HEK293 (cell line): Measurements from ENCODE around the gene KIFBP.

Experiments
- CTCF ChIA-PET: fragments of 350-600 bp; formaldehyde crosslinking; extraction: SDS; loops from one replicate; lab custom pipeline; 2021; ENCODE audit warnings: antibody characterized with exemption; lab: Yijun Ruan, JAX
- POLR2A ChIA-PET: fragments of 300-600 bp; formaldehyde crosslinking; extraction: SDS; loops from one replicate; lab custom pipeline; 2020; ENCODE audit warnings: antibody characterized with exemption, inconsistent platforms; lab: Yijun Ruan, JAX
- H3K27ac ChIP-seq: fragments of 200-500 bp; sonication (Bioruptor generic); 2 replicates; pipeline ENCODE4 v1.5.1; 2014; ENCODE audit warnings: low read depth, low read length, control low read depth, inconsistent platforms; ENCODE audit errors: extremely low read depth
- H3K36me3 ChIP-seq, 2 experiments: fragments of 200-500 bp in 1 of 2; sonication (Bioruptor generic) in 1 of 2; 1 replicate in 1 of 2; 2 replicates in 1 of 2; pipeline ENCODE4 v1.5.1; 2014 to 2017; ENCODE audit warnings: inconsistent platforms in 2 of 2, low read length in 2 of 2; ENCODE audit not compliant: control insufficient read depth in 2 of 2, insufficient read depth in 1 of 2
- H3K4me1 ChIP-seq: fragments of 200-500 bp; sonication (Bioruptor generic); 2 replicates; pipeline ENCODE4 v1.5.1; 2014; ENCODE audit warnings: mild to moderate bottlenecking, low read length, inconsistent platforms; ENCODE audit not compliant: control insufficient read depth, insufficient read depth
- H3K4me3 ChIP-seq: 2 replicates; pipeline ENCODE4 v1.5.1; 2011; ENCODE audit warnings: low read depth, mild to moderate bottlenecking, control low read depth, low read length, moderate library complexity
- H3K9me3 ChIP-seq: fragments of 200-500 bp; sonication (Bioruptor generic); 2 replicates; pipeline ENCODE4 v1.5.1; 2014; ENCODE audit warnings: low read depth, low read length, inconsistent platforms; ENCODE audit not compliant: control insufficient read depth, insufficient read depth
- FEZF1 ChIP-seq: fragments of 450-650 bp; formaldehyde crosslinking; IDR thresholded peaks from 2 replicates; pipeline ENCODE4 v1.5.1; 2016; ENCODE audit warnings: missing biosample characterization, missing genetic modification characterization
- OSR2 ChIP-seq: fragments of 450-650 bp; formaldehyde crosslinking; IDR thresholded peaks from 2 replicates; pipeline ENCODE4 v1.5.1; 2016; ENCODE audit warnings: missing biosample characterization, missing genetic modification characterization
- ZBTB1 ChIP-seq: fragments of 450-650 bp; formaldehyde crosslinking; IDR thresholded peaks from 2 replicates; pipeline ENCODE4 v1.5.1; 2016; ENCODE audit warnings: missing biosample characterization, missing genetic modification characterization
- ZFHX2 ChIP-seq: fragments of 450-650 bp; formaldehyde crosslinking; conservative IDR thresholded peaks from 2 replicates; pipeline ENCODE4 v1.5.1; 2016; ENCODE audit warnings: missing biosample characterization, missing genetic modification characterization
- ZNF121 ChIP-seq: fragments of 450-650 bp; formaldehyde crosslinking; IDR thresholded peaks from 2 replicates; pipeline ENCODE4 v1.5.1; 2016; ENCODE audit warnings: missing biosample characterization, missing genetic modification characterization
- ZNF146 ChIP-seq: fragments of 450-650 bp; formaldehyde crosslinking; IDR thresholded peaks from 2 replicates; pipeline ENCODE4 v1.5.1; 2016; ENCODE audit warnings: missing biosample characterization, missing genetic modification characterization
- ZNF169 ChIP-seq: fragments of 450-650 bp; formaldehyde crosslinking; IDR thresholded peaks from 2 replicates; pipeline ENCODE4 v1.5.1; 2016; ENCODE audit warnings: missing biosample characterization, missing genetic modification characterization
- ZNF341 ChIP-seq: fragments of 450-650 bp; formaldehyde crosslinking; IDR thresholded peaks from 2 replicates; pipeline ENCODE4; 2016; ENCODE audit warnings: low read depth, missing biosample characterization, missing genetic modification characterization
- ZNF394 ChIP-seq: fragments of 450-650 bp; formaldehyde crosslinking; IDR thresholded peaks from 2 replicates; pipeline ENCODE4 v1.5.1; 2016; ENCODE audit warnings: missing biosample characterization, missing genetic modification characterization, mild to moderate bottlenecking, moderate library complexity, borderline replicate concordance
- ZNF501 ChIP-seq: fragments of 450-650 bp; formaldehyde crosslinking; IDR thresholded peaks from 2 replicates; pipeline ENCODE4 v1.5.1; 2016; ENCODE audit warnings: missing biosample characterization, missing genetic modification characterization
- ZNF585B ChIP-seq: fragments of 450-650 bp; formaldehyde crosslinking; IDR thresholded peaks from 2 replicates; pipeline ENCODE4 v1.5.1; 2016; ENCODE audit warnings: missing biosample characterization, missing genetic modification characterization
- ZNF623 ChIP-seq: fragments of 450-650 bp; formaldehyde crosslinking; IDR thresholded peaks from 2 replicates; pipeline ENCODE4 v1.5.1; 2016; ENCODE audit warnings: missing biosample characterization, missing genetic modification characterization
- ZNF76 ChIP-seq: fragments of 450-650 bp; formaldehyde crosslinking; IDR thresholded peaks from 2 replicates; pipeline ENCODE4; 2016; ENCODE audit warnings: low read depth, missing biosample characterization, missing genetic modification characterization, borderline replicate concordance
- ZNF785 ChIP-seq: fragments of 450-650 bp; formaldehyde crosslinking; IDR thresholded peaks from 2 replicates; pipeline ENCODE4 v1.5.1; 2016; ENCODE audit warnings: missing biosample characterization, missing genetic modification characterization
- ZNF791 ChIP-seq: fragments of 450-650 bp; formaldehyde crosslinking; IDR thresholded peaks from 2 replicates; pipeline ENCODE4 v1.5.1; 2016; ENCODE audit warnings: missing biosample characterization, missing genetic modification characterization
- ZNF792 ChIP-seq: fragments of 450-650 bp; formaldehyde crosslinking; IDR thresholded peaks from 2 replicates; pipeline ENCODE4 v1.5.1; 2016; ENCODE audit warnings: missing biosample characterization, missing genetic modification characterization
- ZNF837 ChIP-seq: fragments of 450-650 bp; formaldehyde crosslinking; IDR thresholded peaks from 2 replicates; pipeline ENCODE4 v1.5.1; 2016; ENCODE audit warnings: missing biosample characterization, missing genetic modification characterization
- ZNF843 ChIP-seq: fragments of 450-650 bp; formaldehyde crosslinking; IDR thresholded peaks from 2 replicates; pipeline ENCODE4 v1.5.1; 2016; ENCODE audit warnings: missing biosample characterization, missing genetic modification characterization
- ZSCAN16 ChIP-seq: fragments of 450-650 bp; formaldehyde crosslinking; IDR thresholded peaks from 2 replicates; pipeline ENCODE4 v1.5.1; 2016; ENCODE audit warnings: missing biosample characterization, missing genetic modification characterization
- TF ChIP-seq, protein P1 (sequence below): fragments of 450-650 bp; formaldehyde crosslinking; conservative IDR thresholded peaks from 2 replicates; pipeline ENCODE4 v1.5.1; 2016; ENCODE audit warnings: low read depth, missing biosample characterization, missing genetic modification characterization
- TF ChIP-seq, protein P2 (sequence below): fragments of 450-650 bp; formaldehyde crosslinking; IDR thresholded peaks from 2 replicates; pipeline ENCODE4 v1.5.1; 2016; ENCODE audit warnings: missing biosample characterization, missing genetic modification characterization
- TF ChIP-seq, protein P3 (sequence below): fragments of 450-650 bp; formaldehyde crosslinking; IDR thresholded peaks from 2 replicates; pipeline ENCODE4 v1.5.1; 2016; ENCODE audit warnings: missing biosample characterization, missing genetic modification characterization, borderline replicate concordance
- TF ChIP-seq, protein P4 (sequence below): fragments of 450-650 bp; formaldehyde crosslinking; IDR thresholded peaks from 2 replicates; pipeline ENCODE4 v1.5.1; 2016; ENCODE audit warnings: missing biosample characterization, missing genetic modification characterization

The KIFBP gene

DNA sequence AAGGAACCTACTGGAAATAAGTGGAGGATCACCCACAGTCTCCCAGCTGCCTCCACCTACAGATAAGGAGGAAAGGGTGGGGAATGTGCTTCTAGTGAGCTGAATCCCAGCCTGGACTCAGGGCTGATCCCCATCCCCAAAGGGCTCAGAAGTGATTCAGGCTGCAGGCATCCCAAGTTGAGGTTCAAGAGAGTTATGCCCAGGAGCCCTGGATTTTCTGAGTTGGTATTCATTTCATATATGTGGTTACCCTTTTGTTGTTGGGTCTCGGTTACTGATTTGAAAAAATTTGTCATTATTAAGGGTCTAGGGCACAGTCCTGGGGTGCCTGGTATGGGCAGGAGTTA is 69.3 kb downstream of the KIFBP start:
- ChIA-PET POLR2A (no interaction called here), CTCF (interaction anchor here (1.1 kb wide), 1 partner anchor 21 kb away, joined by 3 read pairs; no protein-coding TSS in a partner anchor)
- H3K4me1 ChIP-seq: no peaks in the 10 kb centered on the region
- H3K27ac ChIP-seq: no peak overlapping the region
- H3K4me3 ChIP-seq: no peak overlapping the region
- no peak for TF ChIP-seq OSR2 (tag by site-specific recombination)
- TF ChIP-seq, protein P1, sequence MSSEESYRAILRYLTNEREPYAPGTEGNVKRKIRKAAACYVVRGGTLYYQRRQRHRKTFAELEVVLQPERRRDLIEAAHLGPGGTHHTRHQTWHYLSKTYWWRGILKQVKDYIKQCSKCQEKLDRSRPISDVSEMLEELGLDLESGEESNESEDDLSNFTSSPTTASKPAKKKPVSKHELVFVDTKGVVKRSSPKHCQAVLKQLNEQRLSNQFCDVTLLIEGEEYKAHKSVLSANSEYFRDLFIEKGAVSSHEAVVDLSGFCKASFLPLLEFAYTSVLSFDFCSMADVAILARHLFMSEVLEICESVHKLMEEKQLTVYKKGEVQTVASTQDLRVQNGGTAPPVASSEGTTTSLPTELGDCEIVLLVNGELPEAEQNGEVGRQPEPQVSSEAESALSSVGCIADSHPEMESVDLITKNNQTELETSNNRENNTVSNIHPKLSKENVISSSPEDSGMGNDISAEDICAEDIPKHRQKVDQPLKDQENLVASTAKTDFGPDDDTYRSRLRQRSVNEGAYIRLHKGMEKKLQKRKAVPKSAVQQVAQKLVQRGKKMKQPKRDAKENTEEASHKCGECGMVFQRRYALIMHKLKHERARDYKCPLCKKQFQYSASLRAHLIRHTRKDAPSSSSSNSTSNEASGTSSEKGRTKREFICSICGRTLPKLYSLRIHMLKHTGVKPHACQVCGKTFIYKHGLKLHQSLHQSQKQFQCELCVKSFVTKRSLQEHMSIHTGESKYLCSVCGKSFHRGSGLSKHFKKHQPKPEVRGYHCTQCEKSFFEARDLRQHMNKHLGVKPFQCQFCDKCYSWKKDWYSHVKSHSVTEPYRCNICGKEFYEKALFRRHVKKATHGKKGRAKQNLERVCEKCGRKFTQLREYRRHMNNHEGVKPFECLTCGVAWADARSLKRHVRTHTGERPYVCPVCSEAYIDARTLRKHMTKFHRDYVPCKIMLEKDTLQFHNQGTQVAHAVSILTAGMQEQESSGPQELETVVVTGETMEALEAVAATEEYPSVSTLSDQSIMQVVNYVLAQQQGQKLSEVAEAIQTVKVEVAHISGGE (tag by site-specific recombination): no peak
- TF ChIP-seq ZNF341 (tag by site-specific recombination): no peak
- TF ChIP-seq ZSCAN16 (tag by site-specific recombination): no peak
- TF ChIP-seq, protein P2, sequence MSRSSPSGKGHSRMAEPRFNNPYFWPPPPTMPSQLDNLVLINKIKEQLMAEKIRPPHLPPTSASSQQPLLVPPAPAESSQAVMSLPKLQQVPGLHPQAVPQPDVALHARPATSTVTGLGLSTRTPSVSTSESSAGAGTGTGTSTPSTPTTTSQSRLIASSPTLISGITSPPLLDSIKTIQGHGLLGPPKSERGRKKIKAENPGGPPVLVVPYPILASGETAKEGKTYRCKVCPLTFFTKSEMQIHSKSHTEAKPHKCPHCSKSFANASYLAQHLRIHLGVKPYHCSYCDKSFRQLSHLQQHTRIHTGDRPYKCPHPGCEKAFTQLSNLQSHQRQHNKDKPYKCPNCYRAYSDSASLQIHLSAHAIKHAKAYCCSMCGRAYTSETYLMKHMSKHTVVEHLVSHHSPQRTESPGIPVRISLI (tag by site-specific recombination): no peak
- no peak for TF ChIP-seq ZNF791 (tag by site-specific recombination)
- TF ChIP-seq, protein P3, sequence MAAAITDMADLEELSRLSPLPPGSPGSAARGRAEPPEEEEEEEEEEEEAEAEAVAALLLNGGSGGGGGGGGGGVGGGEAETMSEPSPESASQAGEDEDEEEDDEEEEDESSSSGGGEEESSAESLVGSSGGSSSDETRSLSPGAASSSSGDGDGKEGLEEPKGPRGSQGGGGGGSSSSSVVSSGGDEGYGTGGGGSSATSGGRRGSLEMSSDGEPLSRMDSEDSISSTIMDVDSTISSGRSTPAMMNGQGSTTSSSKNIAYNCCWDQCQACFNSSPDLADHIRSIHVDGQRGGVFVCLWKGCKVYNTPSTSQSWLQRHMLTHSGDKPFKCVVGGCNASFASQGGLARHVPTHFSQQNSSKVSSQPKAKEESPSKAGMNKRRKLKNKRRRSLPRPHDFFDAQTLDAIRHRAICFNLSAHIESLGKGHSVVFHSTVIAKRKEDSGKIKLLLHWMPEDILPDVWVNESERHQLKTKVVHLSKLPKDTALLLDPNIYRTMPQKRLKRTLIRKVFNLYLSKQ (tag by site-specific recombination): no peak
- TF ChIP-seq ZNF785 (tag by site-specific recombination): no peak
- TF ChIP-seq ZNF792 (tag by site-specific recombination): no peak
- no peak for TF ChIP-seq ZNF623 (tag by site-specific recombination)
- TF ChIP-seq ZBTB1 (tag by site-specific recombination): no peak
- no peak for TF ChIP-seq ZNF837 (tag by site-specific recombination)
- TF ChIP-seq ZNF501 (tag by site-specific recombination): no peak
- H3K9me3 ChIP-seq: no peaks in the 10 kb centered on the region
- H3K36me3 ChIP-seq: no peaks in the 10 kb centered on the region

DNA sequence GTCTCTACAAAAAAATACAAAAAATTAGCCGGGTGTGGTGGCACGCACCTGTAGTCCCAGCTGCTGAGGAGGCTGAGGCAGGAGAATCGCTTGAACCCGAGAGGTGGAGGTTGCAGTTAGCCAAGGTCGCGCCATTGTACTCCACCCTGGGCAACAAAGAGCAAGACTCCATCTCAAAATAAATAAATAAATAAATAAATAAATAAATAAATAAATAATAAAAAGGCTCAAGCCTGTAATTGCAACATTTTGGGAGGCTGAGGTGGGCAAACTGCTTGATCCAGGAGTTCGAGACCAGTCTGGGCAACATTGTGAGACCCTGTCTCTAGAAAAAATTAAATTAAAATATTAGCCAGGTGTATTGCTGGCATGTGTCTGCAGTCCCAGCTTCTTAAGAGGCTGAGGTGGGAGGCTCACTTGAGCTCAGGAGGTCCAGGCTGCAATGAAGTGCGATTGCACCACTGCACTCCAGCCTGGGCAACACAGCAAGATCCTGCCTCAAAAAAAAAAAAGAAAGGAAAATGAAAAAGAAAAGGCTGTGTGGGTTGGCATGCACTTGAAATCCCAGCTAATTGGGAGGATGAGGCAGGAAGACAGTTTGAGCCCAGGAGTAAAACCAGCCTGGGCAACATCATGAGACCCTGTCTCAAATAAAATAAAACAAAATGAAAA is 71.7 kb downstream of the KIFBP start:
- no peak overlapping the region for H3K4me3 ChIP-seq
- CTCF ChIA-PET: interaction anchor here (0.7 kb wide), 1 partner anchor 440 kb away, joined by 5 read pairs; no protein-coding TSS in a partner anchor
- no peaks in the 10 kb centered on the region for H3K4me1 ChIP-seq
- H3K9me3 ChIP-seq: no peaks in the 10 kb centered on the region
- H3K27ac ChIP-seq: no peak overlapping the region
- H3K36me3 ChIP-seq: no peaks in the 10 kb centered on the region
- POLR2A ChIA-PET: no interaction called here
- TF ChIP-seq ZNF843 (tag by site-specific recombination) (no peak), ZNF76 (tag by site-specific recombination) (no peak), ZNF146 (tag by site-specific recombination) (no peak), ZFHX2 (no peak), ZNF121 (tag by site-specific recombination) (peak; percentile 39; the same call in 1 of the 2 replicates), ZNF623 (tag by site-specific recombination) (peak; percentile 48; the same call in 1 of the 2 replicates), ZNF169 (no peak), FEZF1 (tag by site-specific recombination) (no peak), ZNF837 (tag by site-specific recombination) (no peak), ZNF394 (peak; percentile 83), ZNF585B (tag by site-specific recombination) (no peak)
- TF ChIP-seq, protein P4, sequence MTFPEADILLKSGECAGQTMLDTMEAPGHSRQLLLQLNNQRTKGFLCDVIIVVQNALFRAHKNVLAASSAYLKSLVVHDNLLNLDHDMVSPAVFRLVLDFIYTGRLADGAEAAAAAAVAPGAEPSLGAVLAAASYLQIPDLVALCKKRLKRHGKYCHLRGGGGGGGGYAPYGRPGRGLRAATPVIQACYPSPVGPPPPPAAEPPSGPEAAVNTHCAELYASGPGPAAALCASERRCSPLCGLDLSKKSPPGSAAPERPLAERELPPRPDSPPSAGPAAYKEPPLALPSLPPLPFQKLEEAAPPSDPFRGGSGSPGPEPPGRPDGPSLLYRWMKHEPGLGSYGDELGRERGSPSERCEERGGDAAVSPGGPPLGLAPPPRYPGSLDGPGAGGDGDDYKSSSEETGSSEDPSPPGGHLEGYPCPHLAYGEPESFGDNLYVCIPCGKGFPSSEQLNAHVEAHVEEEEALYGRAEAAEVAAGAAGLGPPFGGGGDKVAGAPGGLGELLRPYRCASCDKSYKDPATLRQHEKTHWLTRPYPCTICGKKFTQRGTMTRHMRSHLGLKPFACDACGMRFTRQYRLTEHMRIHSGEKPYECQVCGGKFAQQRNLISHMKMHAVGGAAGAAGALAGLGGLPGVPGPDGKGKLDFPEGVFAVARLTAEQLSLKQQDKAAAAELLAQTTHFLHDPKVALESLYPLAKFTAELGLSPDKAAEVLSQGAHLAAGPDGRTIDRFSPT (tag by site-specific recombination): no peak
- TF ChIP-seq, protein P1 (tag by site-specific recombination): peak; percentile 34; the same call in 1 of the 2 replicates
